GM19023 (cell line): ENCODE data around the gene SAA4.
"Not testable (repeated sequence)": the region's sequence is repeated elsewhere in the genome, so short reads cannot be mapped to it uniquely, and the experiment has no call there.

Experiments used
- ATAC-seq: cut with Tn5 transposase; IDR thresholded peaks from one replicate; pipeline ENCODE4 v1.9.1; 2021; ENCODE audit warnings: mild to moderate bottlenecking, moderate library complexity; ENCODE audit not compliant: unreplicated experiment

SAA4 gene, protein sequence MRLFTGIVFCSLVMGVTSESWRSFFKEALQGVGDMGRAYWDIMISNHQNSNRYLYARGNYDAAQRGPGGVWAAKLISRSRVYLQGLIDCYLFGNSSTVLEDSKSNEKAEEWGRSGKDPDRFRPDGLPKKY

DNA sequence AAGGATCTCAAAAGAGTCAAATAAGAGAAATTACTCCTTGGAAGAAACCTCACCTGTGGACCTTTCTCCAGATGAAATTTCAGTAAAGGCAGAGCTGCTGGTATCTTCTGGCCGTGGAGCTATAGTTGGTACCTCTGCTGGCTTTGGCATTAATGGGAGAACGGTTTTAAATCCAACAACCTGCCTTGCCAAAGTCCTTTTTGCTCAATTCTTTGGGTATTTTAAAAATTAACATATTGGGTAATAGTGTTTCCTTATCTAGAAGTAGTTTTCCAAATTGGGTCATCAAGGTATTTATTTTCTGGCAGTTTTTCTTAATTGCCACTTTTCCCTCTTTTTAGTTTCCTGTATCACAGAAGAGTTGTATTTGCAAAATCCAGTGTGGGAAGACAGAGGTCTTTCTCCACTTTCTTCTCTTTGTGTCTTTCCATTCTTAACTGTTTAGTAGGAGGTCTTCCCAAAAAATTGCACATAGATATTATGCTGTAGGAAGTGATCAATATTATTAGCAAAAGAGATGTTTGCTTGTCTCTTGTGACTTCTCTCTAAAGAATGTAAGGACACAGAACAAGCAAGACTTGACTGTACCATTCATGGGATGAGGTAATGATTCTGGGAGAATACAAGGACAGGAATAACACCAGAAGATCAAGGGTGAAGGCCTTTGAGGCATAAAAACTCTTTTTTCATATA lies at the start of gene SAA4:
TSS of gene SAA4 (minus strand) at position 139 of the 693 bp plus-strand sequence. CDS start 876 bp downstream, outside the sequence.
- ATAC-seq = no peak

DNA sequence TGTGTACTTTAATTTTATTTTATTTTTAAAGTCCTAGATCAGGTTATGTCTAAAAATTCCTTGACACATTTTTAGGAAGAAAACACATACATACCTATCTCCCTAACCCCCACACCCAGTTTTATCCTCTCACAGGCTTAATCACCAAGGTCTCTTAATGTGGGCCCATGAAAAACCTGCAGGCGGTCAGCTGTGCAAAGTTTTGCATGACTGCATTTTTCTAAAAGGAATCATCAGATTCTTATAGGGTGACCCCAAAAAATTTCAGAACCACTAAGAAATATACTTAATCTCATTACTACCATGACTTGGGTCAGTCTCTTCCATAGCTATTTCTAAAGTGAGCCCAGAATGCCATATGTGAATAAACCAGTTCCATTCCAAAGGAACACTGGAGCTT lies 49.2 kb upstream of the SAA4 start:
- ATAC-seq = no peak

DNA sequence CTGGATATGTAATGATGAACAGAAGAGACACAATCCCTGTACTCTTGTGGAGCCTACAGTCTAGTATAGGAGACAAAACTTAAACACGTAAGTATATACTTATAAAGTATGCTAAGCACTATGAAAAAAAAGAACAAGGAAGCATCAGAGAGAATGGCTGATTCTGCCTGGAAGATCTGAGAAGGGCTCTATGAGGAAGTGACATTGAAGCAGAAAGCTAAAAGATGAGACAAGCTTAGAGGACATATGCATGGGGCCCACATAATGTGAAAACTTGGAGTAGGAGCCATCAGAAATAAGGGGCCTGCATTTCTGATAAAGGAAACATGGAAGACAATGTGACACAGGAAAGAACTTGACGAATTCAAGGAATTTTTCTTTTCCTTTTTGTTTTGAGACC lies 46.0 kb upstream of the SAA4 start:
- ATAC-seq = no peak

DNA sequence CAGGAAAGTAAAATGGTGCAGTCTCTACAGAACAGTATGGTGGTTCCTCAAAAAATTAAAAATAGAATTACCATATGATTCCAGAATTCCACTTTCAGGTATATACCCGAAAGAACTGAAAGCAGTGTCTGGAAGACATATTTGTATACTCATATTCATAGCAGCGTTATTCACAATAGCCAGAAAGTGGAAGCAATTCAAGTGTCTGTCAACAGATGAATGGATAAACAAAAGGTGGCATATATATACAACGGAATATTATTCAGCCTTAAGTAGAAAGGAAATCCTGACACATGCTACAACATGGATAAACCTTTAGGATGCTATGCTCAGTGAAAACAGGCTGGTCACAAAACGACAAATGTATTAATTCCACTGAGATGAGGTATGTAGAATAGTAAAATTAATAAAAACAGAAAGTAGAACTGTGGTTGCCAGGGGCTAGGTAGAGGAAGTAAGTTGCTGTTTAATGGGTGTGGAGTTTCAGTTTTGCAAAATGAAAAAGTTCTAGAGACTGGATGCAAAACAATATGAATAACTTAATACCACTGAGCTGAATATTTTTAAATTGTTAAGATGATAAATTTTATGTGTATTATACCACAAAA lies 43.9 kb upstream of the SAA4 start:
- peak; percentile 89 for ATAC-seq

DNA sequence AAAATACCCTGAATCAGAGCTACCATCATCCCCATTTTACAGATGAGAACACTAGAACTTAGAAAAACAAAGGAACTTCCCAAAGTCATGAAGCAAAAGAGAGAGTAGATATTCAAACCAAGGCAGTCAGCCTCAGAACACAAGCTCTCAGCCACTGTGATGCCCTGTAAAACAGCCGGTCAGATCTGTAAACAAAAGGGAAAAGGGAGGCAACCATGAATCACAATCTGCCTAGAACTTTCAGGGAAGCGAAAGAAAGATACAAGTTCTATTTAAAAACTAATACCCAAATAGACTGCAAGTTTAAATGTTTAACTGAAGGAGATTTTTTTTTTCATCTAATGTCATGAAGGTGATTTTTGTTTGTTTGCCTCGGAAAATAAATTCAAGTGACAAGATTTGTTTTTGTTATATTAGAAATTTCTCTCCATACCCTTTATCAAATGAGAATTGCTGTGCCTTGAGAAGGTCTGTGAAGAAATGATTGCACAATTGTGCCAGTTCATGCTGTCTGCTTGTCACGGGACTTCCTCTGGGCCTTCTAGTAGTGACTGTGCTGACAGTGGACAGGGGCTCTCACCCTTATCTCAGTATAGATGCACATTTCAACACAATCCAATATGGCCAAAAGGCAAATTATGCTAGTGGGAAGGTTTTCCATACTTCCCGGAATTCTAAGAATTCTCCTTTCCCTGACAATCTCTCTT lies 41.1 kb upstream of the SAA4 start:
- ATAC-seq = no peak

DNA sequence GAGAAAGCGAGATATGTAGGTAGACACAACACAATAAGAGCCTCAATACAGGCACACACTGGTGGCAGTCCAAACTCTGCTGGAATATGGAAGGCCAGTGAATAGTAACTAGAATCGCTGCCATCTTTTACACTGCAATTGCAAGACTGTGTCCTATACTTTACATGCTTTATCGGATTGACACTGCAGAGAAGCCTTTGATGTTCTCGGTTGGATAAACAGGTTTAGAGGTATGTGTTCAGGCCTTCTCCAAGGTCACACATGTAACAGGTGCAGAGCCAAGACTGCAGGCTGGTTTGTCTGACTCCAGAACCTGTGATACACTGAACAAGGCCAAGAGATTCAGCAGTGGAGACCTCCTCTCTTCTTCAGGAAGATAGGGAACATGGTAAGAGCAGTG lies 34.6 kb upstream of the SAA4 start:
- no peak for ATAC-seq

DNA sequence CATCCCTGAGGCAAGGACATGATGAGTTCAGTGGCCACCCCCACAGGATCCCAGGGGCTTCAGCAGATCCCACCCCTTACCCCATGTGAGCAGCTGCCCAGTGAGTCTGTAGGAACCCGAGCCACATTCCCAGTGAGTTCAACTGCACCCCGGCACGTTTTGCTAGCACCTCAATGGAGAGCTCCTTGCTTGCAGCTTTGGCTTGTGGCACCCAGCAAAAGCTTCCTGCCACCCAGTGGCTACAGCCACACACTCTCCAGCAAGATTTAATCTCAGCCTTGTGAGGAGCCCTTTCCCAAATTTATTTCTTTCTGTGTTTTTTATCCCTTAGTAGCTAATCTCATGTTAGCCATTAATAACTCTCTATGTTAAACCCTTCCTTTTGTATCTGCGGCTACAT lies 33.5 kb upstream of the SAA4 start:
- ATAC-seq = no peak

DNA sequence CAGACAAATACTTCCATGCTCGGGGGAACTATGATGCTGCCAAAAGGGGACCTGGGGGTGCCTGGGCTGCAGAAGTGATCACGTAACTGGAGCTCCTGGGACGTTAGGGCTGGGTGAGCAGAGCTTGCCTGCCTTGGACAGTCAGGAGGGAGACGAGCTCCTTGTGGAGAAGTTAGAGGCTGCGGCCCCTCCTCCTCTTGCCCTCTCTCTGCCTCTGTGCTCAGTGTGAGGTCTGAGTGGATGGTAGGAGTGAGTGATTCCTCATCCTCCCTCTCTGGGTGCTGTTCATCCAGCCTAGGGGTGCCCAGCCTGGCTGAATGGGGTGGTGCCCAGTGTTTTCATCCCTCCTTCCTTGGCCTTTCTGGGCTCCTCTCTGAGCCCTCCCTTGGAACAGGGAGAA lies 32.6 kb upstream of the SAA4 start:
- not testable (repeated sequence) for ATAC-seq

DNA sequence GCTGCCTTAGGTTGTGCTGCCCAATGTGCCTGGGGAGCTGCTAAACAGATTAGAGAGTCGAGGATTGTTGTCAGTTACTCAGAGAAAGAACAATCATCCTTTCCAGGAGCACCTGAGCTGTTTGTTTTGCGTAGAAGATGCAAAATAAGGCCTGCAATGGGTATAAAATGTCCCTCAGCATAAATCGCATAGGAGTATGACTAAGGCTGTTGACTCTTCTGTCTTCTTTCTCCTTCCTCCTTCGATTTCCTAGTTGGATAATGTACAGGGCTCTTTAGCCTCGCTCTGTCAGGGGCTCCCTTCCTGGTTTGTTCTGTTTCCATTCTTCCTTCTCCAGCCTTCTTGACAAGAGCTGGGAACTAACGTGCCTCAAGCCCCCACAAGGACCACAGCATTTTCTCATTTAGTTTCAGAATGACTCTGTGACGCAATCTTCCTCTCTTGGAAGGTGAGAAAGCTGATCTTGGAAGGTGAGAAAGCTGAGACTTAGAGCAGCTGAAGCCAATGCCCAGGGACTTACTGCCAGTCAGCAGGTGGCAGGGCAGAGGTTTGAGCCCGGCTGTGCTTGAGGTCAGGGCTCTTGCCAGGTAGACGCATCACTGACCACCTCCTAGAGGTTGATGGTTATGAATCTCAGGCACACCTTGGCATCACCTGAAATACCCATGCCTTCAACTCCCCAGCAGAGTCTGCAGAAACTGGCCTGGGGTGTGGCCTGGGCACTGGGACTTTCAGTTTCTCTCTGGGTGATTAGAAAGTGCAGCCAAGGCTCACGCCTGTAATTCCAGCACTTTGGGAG lies 30.9 kb upstream of the SAA4 start:
- ATAC-seq = peak; percentile 48

DNA sequence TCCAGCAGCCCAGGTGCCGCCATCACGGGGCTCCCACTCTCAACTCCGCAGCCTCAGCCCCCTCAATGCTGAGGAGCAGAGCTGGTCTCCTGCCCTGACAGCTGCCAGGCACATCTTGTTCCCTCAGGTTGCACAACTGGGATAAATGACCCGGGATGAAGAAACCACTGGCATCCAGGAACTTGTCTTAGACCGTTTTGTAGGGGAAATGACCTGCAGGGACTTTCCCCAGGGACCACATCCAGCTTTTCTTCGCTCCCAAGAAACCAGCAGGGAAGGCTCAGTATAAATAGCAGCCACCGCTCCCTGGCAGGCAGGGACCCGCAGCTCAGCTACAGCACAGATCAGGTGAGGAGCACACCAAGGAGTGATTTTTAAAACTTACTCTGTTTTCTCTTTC lies 29.3 kb upstream of the SAA4 start, which contains the start of gene SAA1:
TSS of gene SAA1 (plus strand) at position 316 of the 400 bp plus-strand sequence. CDS start 624 bp downstream, outside the sequence.
- no peak for ATAC-seq

DNA sequence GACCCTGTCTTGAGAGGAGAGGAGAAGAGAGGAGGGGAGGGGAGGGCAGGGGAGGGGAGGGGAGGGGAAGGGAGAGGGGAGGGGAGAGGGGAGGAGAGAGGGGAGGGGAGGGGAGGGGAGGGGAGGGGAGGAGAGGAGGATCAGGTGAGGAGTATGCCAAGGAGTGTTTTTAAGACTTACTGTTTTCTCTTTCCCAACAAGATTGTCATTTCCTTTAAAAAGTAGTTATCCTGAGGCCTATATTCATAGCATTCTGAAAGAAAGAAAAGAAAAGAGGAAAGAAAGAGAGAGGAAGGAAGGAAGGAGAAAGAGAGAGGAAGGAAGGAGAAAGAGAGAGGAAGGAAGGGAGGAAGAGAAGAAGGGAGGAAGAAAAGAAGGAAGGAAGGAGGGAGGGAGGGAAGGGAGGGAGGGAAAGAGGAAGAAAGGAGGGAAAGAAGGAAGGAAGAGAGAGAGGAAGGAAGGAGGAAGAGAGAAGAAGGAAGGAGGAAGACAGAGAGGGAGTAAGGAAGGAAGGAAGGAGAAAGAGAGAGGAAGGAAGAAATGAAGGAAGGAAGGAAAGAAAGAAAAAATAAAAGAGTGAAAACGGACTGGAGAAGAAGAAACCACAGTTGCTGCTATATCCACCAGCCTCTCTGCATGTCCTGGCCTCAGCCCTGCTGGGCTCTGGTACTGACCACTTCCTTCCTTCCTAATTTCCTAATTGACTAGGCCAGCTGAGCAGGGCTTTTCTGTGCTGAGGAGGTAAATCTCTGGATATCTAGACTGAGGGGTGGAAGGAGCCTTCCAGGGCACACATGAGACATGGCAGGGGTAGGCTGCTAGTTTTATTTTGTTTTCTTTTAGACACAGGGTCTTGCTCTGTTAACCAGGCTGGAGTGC lies 28.3 kb upstream of the SAA4 start:
- no peak for ATAC-seq

DNA sequence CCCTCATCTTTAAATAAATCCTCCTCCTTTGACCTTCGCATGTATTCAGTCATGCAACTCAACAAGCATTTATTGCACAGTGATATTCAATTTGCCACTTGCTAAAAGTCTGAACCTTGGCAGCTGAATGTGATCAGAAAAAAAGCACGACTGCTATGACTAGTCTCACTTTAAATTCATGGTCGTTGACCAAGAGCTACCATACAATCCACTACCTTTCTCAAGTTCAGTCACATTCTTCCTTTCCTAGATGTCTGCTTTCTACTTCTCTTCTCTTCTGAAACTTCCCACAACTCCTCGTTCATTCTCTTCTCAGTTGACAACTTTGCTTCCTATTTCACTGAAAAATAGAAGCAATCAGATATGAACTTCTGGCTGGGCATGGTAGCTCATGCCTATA lies 27.4 kb upstream of the SAA4 start:
- peak; percentile 42 for ATAC-seq

DNA sequence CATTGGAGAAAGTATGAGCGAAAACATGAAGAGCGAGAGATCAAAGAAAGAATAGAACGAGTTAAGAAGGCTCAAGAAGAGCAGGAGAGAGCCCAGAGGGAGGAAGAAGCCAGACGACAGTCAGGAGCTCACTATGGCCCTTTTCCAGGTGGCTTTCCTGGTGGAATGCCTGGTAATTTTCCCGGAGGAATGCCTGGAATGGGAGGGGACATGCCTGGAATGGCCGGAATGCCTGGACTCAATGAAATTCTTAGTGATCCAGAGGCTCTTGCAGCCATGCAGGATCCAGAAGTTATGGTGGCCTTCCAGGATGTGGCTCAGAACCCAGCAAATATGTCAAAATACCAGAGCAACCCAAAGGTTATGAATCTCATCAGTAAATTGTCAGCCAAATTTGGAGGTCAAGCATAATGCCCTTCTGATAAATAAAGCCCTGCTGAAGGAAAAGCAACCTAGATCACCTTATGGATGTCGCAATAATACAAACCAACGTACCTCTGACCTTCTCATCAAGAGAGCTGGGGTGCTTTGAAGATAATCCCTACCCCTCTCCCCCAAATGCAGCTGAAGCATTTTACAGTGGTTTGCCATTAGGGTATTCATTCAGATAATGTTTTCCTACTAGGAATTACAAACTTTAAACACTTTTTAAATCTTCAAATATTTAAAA lies 26.2 kb upstream of the SAA4 start:
- not testable (repeated sequence) for ATAC-seq

DNA sequence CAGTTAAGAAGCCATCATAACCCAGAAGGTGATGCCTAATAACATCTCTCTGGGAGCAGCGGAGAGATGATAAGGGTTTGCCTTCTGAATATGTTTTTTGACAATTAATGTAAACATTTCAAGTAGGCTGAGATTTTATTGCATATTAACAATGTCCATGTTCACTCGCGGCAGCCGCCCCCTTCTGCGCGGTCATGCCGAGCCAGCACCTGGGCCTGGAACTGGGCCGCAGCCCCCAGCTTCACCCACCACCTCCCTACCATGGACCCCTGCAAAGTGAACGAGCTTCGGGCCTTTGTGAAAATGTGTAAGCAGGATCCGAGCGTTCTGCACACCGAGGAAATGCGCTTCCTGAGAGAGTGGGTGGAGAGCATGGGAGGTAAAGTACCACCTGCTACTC lies 25.1 kb upstream of the SAA4 start:
- no peak for ATAC-seq

DNA sequence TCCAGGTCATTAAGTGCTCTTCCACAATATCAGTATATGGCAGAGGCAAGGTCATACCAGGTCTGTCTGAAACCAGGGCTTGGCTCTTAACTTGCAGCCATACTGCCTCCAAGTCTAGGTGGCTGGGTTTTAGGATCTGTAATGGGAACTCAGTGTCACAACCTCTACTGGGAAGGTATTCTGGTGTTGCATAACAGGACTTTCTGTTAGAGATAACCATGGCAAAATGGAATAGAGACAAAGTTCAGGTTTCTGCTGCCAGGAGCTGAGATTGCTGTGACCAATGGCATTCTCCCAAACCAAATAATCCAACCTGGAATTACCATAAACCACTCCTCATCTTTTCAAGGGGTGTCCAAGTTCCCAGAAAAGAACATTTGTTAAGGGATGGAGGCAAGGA lies 22.7 kb upstream of the SAA4 start:
- ATAC-seq = no peak

DNA sequence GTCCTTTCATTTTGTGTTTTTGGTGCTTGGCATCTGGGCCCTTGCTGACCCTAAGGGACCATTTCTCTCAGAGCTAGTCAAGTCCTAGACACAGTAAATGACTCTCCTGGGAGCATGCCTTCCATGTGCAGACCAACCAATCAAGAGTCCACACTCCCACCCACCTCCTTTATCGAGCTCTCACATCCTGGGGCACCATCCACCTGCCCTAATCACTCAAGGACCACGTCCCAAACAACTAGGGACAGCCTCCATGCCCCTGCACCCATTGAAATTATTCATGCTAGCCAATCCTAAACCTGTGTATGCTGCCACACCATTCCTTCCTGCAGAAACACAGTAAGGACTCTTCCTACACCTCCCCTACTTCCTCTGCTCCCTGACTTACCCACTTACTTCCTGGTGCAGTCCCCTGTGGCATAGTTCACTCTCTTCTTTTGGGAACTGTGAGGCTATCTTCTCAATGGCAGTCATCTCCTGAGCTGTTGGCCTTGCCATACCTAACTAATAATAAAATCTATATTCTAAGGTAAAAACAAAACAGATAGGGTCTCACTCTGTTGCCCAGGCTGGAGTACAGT lies 18.3 kb upstream of the SAA4 start:
- no peak for ATAC-seq

DNA sequence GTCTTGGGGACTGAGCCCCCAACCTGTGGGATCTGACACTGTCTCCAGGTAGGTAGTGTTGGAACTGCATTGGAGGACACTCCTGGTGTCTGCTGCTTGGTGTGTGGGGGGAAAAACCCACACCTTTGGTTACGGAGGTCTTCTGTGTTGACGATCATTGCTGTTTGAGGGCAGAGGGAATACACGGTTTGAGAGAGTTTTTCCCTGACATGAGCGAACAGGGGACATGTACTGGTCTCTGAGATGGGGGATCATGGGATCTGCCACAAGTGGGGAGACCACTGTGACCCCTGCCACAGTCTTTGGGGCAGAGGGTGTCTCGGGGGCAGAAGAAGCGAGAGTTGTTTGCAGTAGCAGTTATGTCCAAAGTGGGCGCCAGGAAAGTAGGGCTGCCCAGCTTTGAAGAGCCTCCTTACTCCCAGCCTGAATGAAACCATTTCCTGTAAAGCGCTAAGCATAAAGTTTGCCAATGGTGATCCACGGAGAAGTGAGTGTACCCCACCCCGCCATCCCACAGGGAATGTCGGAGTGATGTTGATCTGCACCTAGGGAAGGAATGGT lies 17.3 kb upstream of the SAA4 start:
- no peak for ATAC-seq

DNA sequence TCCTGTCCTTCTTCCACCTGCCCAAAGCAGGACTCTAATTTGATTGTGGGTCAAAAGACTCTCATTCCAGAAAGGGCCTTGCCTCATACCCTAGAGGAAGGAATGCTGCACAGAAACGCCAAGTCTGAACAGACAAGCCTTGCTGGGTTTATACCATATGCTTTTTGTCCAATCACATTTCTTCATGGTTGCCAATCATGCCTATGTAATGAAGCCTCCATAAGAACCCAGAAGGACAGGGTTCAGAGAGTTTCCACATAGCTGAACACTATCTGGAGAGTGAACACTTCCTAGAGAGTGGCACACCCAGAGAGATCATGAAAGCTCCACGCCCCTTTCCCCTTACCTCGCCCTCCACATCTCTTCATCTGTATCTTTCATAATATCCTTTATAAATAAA lies 16.6 kb upstream of the SAA4 start:
- ATAC-seq = no peak

DNA sequence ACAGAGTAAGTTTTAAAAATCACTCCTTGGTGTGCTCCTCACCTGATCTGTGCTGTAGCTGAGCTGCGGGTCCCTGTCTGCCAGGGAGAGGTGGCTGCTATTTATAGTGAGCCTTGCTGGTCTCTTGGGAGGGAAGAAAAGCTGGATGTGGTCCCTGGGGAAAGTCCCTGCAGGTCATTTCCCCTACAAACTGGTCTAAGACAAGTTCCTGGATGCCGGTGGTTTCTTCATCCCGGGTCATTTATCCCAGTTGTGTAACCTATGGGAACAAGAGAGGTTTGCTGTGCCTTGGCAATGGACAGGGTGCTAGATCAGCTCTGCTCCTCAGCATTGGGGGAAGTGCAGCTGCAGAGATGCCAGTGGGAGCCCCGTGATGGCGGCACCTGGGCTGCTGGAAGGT lies 12.0 kb upstream of the SAA4 start, which contains the start of gene SAA2:
TSS of gene SAA2 (minus strand) at position 108 of the 400 bp plus-strand sequence. CDS start 657 bp downstream, outside the sequence.
- ATAC-seq = no peak
